H1 (cell line): ENCODE results near the gene CRYBB2. TPM values are rescaled to one million over a fixed set of nuclear protein-coding genes. Genes with fewer than 3 reads are reported as not detected.
"Not testable (repeated sequence)": the region's sequence is repeated elsewhere in the genome, so short reads cannot be mapped to it uniquely, and the experiment has no call there.

ENCODE experiments used
- CTCF ChIA-PET: fragments of 300-600 bp; sonication (Branson Sonifier 250); formaldehyde crosslinking; loops from one replicate; lab custom pipeline; 2021; ENCODE audit not compliant: partially characterized antibody; lab: Charles Lee
- POLR2A ChIA-PET: fragments of 300-600 bp; sonication (Branson Sonifier 250); formaldehyde crosslinking; loops from one replicate; lab custom pipeline; 2021; ENCODE audit warnings: inconsistent platforms; ENCODE audit not compliant: partially characterized antibody; lab: Charles Lee
- DNase-seq, 2 experiments: peaks; one replicate each; pipeline versions ENCODE4 v3.0.0 to v3.0.0-alpha.2; 2010 to 2022; ENCODE audit warnings: low spot score in 2 of 2, low read depth in 1 of 2, mixed read lengths in 1 of 2
- FAIRE-seq: peaks from 2 replicates; lab custom pipeline; 2011; peaks lifted over from hg19 to GRCh38; lab: Jason Lieb, UNC
- H2AFZ ChIP-seq: 2 replicates; pipeline ENCODE4 v1.8.1; 2012; ENCODE audit warnings: low read length, inconsistent platforms
- H2AK5ac ChIP-seq: 2 replicates; pipeline ENCODE4 v1.6.1; 2013; ENCODE audit warnings: low read depth, low read length
- H2BK120ac ChIP-seq: replicated peaks from 2 replicates; pipeline ENCODE3; 2013; ENCODE audit warnings: low read depth, low read length, inconsistent platforms
- H2BK12ac ChIP-seq: 2 replicates; pipeline ENCODE4 v1.6.1; 2013; ENCODE audit warnings: low read depth, low read length
- H2BK15ac ChIP-seq: 2 replicates; pipeline ENCODE4 v1.6.1; 2013; ENCODE audit warnings: low read length
- H2BK20ac ChIP-seq: 2 replicates; pipeline ENCODE4 v1.6.1; 2013; ENCODE audit warnings: low read length
- H2BK5ac ChIP-seq: 2 replicates; pipeline ENCODE4 v1.6.1; 2013; ENCODE audit warnings: low read depth, low read length
- H3K14ac ChIP-seq: 2 replicates; pipeline ENCODE4 v1.6.1; 2013; ENCODE audit warnings: inconsistent platforms; ENCODE audit not compliant: insufficient read length
- H3K18ac ChIP-seq: 2 replicates; pipeline ENCODE4 v1.6.1; 2013; ENCODE audit warnings: low read length; ENCODE audit errors: extremely low read depth
- H3K23ac ChIP-seq: 2 replicates; pipeline ENCODE4 v1.6.1; 2013; ENCODE audit warnings: inconsistent platforms; ENCODE audit not compliant: insufficient read length
- H3K23me2 ChIP-seq: 2 replicates; pipeline ENCODE4 v1.6.1; 2013; ENCODE audit warnings: low read depth, low read length
- H3K27ac ChIP-seq: 2 replicates; pipeline ENCODE4 v1.6.1; 2011; ENCODE audit warnings: low read depth, low read length, inconsistent platforms
- H3K27me3 ChIP-seq, 4 experiments: replicated peaks in 1 of 4; 1 replicate in 1 of 4; 2 replicates in 3 of 4; pipeline versions ENCODE4 v1.6.1 to v1.8.1; 2011 to 2013; ENCODE audit warnings: low read length in 3 of 4, mild to moderate bottlenecking in 3 of 4, inconsistent platforms in 2 of 4, mixed read lengths in 2 of 4, moderate library complexity in 1 of 4; ENCODE audit not compliant: control insufficient read depth in 3 of 4, insufficient read depth in 3 of 4; ENCODE audit errors: extremely low read depth in 1 of 4
- H3K36me3 ChIP-seq, 4 experiments: 2 replicates each; pipeline versions ENCODE4 v1.6.1 to v1.8.1; 2011 to 2013; ENCODE audit warnings: mild to moderate bottlenecking in 4 of 4, low read length in 3 of 4, moderate library complexity in 2 of 4, control low read depth in 1 of 4, inconsistent platforms in 1 of 4; ENCODE audit not compliant: insufficient read depth in 4 of 4, control insufficient read depth in 2 of 4
- H3K4ac ChIP-seq: replicated peaks from 2 replicates; pipeline ENCODE3; 2013; ENCODE audit warnings: low read length, low read depth, mixed read lengths, inconsistent platforms; ENCODE audit not compliant: insufficient read length
- H3K4me1 ChIP-seq, 4 experiments: replicated peaks in 1 of 4; 1 replicate in 1 of 4; 2 replicates in 3 of 4; pipeline versions ENCODE4 v1.6.1 to v1.8.1; 2011 to 2013; ENCODE audit warnings: low read length in 3 of 4, inconsistent platforms in 2 of 4, mixed read lengths in 1 of 4; ENCODE audit not compliant: insufficient read depth in 4 of 4, control insufficient read depth in 3 of 4
- H3K4me2 ChIP-seq, 2 experiments: 2 replicates each; pipeline versions ENCODE4 v1.6.1 to v1.8.1; 2011 to 2013; ENCODE audit warnings: low read depth in 2 of 2, low read length in 2 of 2, control low read depth in 1 of 2, inconsistent platforms in 1 of 2, mild to moderate bottlenecking in 1 of 2; ENCODE audit not compliant: insufficient read depth in 1 of 2
- H3K4me3 ChIP-seq, 4 experiments: fragments of 200-600, 300-600 bp in 1 of 4; sonication (generic), shearing (Covaris generic), sonication (Bioruptor Twin) in 1 of 4; 2 replicates each; pipeline versions ENCODE4 v1.5.1 to v1.8.1; 2011 to 2016; ENCODE audit warnings: low read length in 4 of 4, low read depth in 3 of 4, control low read depth in 2 of 4, inconsistent platforms in 2 of 4, mild to moderate bottlenecking in 2 of 4, mixed read lengths in 1 of 4, moderate library complexity in 1 of 4; ENCODE audit not compliant: insufficient read depth in 2 of 4; ENCODE audit errors: extremely low read depth in 1 of 4
- H3K56ac ChIP-seq: replicated peaks from 2 replicates; pipeline ENCODE3; 2013; ENCODE audit warnings: low read depth, mild to moderate bottlenecking, mixed read lengths, low read length, inconsistent platforms; ENCODE audit not compliant: insufficient read length
- H3K79me1 ChIP-seq: 2 replicates; pipeline ENCODE4 v1.6.1; 2013; ENCODE audit warnings: low read depth, low read length, control low read depth
- H3K79me2 ChIP-seq, 2 experiments: 2 replicates each; pipeline versions ENCODE4 v1.6.1 to v1.8.1; 2012 to 2013; ENCODE audit warnings: low read length in 2 of 2, mild to moderate bottlenecking in 2 of 2, inconsistent platforms in 1 of 2; ENCODE audit not compliant: insufficient read depth in 2 of 2, control insufficient read depth in 1 of 2
- H3K9ac ChIP-seq, 4 experiments: replicated peaks in 1 of 4; 1 replicate in 1 of 4; 2 replicates in 3 of 4; pipeline versions ENCODE4 v1.6.1 to v1.8.1; 2011 to 2013; ENCODE audit warnings: low read depth in 3 of 4, low read length in 3 of 4, control low read depth in 2 of 4, mild to moderate bottlenecking in 2 of 4, moderate library complexity in 2 of 4, inconsistent platforms in 1 of 4; ENCODE audit errors: extremely low read depth in 1 of 4
- H3K9me3 ChIP-seq, 2 experiments: 2 replicates each; pipeline versions ENCODE4 v1.6.1 to v1.8.1; 2012 to 2013; ENCODE audit warnings: mild to moderate bottlenecking in 2 of 2, moderate library complexity in 2 of 2, control low read depth in 1 of 2, inconsistent platforms in 1 of 2, low read depth in 1 of 2, low read length in 1 of 2, mixed read lengths in 1 of 2; ENCODE audit not compliant: insufficient read depth in 2 of 2
- H4K20me1 ChIP-seq, 2 experiments: replicated peaks in 1 of 2; 2 replicates each; pipeline versions ENCODE3 to v1.8.1; 2011 to 2013; ENCODE audit warnings: inconsistent platforms in 2 of 2, low read length in 2 of 2, mild to moderate bottlenecking in 1 of 2; ENCODE audit not compliant: insufficient read depth in 2 of 2, control insufficient read depth in 1 of 2
- H4K5ac ChIP-seq: 2 replicates; pipeline ENCODE4 v1.6.1; 2013; ENCODE audit warnings: low read length, low read depth, mixed read lengths, inconsistent platforms; ENCODE audit not compliant: insufficient read length
- H4K8ac ChIP-seq: 2 replicates; pipeline ENCODE4 v1.8.0; 2013; ENCODE audit warnings: mild to moderate bottlenecking, moderate library complexity, low read length, inconsistent platforms; ENCODE audit not compliant: insufficient read depth; ENCODE audit errors: extremely low read depth
- H4K91ac ChIP-seq: replicated peaks from 2 replicates; pipeline ENCODE3; 2013; ENCODE audit warnings: low read length, mixed read lengths, inconsistent platforms; ENCODE audit not compliant: insufficient read length
- WGBS, 2 experiments: shearing (Covaris generic) in 1 of 2; methylation state at CpG; one replicate each; pipeline versions ENCODE4 v1.1.6 to v1.1.7; 2013 to 2015; ENCODE audit warnings: low lambda C conversion rate in 2 of 2, mixed read lengths in 2 of 2, inconsistent platforms in 1 of 2, low coverage in 1 of 2, missing lambda C conversion rate in 1 of 2; ENCODE audit not compliant: insufficient replicate concordance in 2 of 2, insufficient coverage in 1 of 2, insufficient read length in 1 of 2; ENCODE audit errors: extremely low coverage in 1 of 2, missing lambda C conversion rate in 1 of 2; 5-methylcytosine and 5-hydroxymethylcytosine counted together
- polyA plus RNA-seq, 7 experiments: library from polyadenylated mRNA; depleted of rRNA in 3 of 7; stranded (reverse) in 5 of 7; unstranded in 2 of 7; fragments of >200 nt in 5 of 7; fragments of 200-250 nt in 2 of 7; gene quantifications; 1 replicate in 5 of 7; 2 replicates in 1 of 7; 4 replicates in 1 of 7; pipeline versions ENCODE4 v1.2.1 to v1.2.3, GENCODE V29; 2011 to 2013; ENCODE audit warnings: missing spikeins in 2 of 7, mixed read lengths in 2 of 7
- total RNA-seq: library from RNA; stranded (reverse); fragmentation: NEBNext Ultra II Directional; extraction: Animal tissue kit (Norgen Biotek cat#: 25700); gene quantifications from 2 replicates; pipeline ENCODE4 v1.2.1, GENCODE V29; 2021

CRYBB2 gene
- total and polyA plus RNA-seq, 2 of the 8 experiments (the other 6 are each of a cell fraction or from before 2014, with no cell fraction given) = 0.12 TPM; not detected in 1

DNA sequence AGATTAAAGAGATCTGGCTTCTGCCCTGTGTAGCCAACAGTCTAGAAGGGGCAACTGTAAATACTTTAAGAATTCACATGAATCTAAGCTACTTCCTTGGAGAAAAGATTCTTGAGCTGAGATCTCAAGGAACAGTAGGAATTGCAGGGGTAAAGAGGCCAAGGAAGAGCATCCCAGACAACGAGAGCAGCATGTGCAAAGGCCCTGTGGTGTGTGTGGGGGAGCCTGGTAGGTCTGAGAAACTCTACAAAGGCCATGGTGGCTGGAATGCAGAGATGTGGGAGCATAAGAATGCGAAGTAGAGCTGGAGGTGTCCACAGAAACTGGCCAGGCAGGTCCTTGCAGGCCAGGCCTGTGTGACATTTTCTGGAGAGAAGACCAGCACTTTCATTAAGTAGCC is 11.3 kb downstream of the CRYBB2 start:
- 74% methylated on average over 2 of the region's 2 CpGs; no CpG with 5 or more reads in 1 of the 2 experiments for WGBS, 2 experiments
- H2BK120ac ChIP-seq, H3K4me1 ChIP-seq, H4K20me1 ChIP-seq, H3K23me2 ChIP-seq, H3K36me3 ChIP-seq, H3K27me3 ChIP-seq, H3K4me2 ChIP-seq, H2BK20ac ChIP-seq, H2BK5ac ChIP-seq, H3K14ac ChIP-seq, H3K56ac ChIP-seq, DNase-seq, H2BK12ac ChIP-seq, POLR2A ChIA-PET, H3K18ac ChIP-seq, H4K8ac ChIP-seq, H3K9me3 ChIP-seq, H3K79me1 ChIP-seq, H3K79me2 ChIP-seq, H3K27ac ChIP-seq, H2AK5ac ChIP-seq, H3K4ac ChIP-seq, H4K5ac ChIP-seq, H2BK15ac ChIP-seq, H3K9ac ChIP-seq, H3K23ac ChIP-seq, H3K4me3 ChIP-seq, H4K91ac ChIP-seq, FAIRE-seq, H2AFZ ChIP-seq: not testable (repeated sequence)
- CTCF ChIA-PET = interaction anchor here (3.1 kb wide), 1 partner anchor 103 kb away, joined by 14 read pairs; no protein-coding TSS in a partner anchor
